ENCODE results near the gene RNF7. TPM values are rescaled to one million over a fixed set of nuclear protein-coding genes. Genes with fewer than 3 reads are reported as not detected.
A peak's percentile ranks its signal among the peaks of the same experiment; 100 is the strongest.
"Not testable (repeated sequence)": the region's sequence is repeated elsewhere in the genome, so short reads cannot be mapped to it uniquely, and the experiment has no call there.

RNF7 gene
- total RNA-seq (2014; rRNA removed; shearing (Covaris generic)), result 117 and 136 TPM in 2 replicates

GRCh38 chr3:141738022-141738890, at the start of gene RNF7:
Gene RNF7, plus strand, starts transcription at chr3:141738298. Its CDS starts 44 bp downstream, at chr3:141738342.
- peak; percentile 97 for DNase-seq (ENCODE audit: low read depth)

GRCh38 chr3:141690431-141691072, 47.5 kb upstream of the RNF7 start:
- DNase-seq (ENCODE audit: low read depth), result no peak

DNA sequence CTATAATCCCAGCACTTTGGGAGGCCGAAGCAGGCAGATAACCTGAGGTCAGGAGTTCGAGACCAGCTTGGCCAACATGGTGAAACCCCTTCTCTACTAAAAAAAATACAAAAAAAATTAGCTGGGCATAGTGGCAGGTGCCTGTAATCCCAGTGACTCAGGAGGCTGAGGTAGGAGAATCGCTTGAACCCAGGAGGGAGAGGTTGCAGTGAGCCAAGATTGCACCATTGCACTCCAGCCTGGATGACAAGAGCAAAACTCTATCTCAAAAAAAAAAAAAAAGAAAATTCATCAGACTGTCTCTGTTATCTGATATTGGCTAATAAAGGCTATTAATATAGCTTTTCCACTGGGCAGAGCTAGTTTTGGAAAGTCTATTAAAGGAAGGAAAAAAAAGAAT, 46.6 kb upstream of the RNF7 start:
- DNase-seq (ENCODE audit: low read depth), result not testable (repeated sequence)

- not testable (repeated sequence) for DNase-seq (ENCODE audit: low read depth)
Measured at GRCh38 chr3:141692973-141693372, 45.1 kb upstream of the RNF7 start.

GRCh38 chr3:141699324-141699723, 38.8 kb upstream of the RNF7 start:
- no peak for DNase-seq (ENCODE audit: low read depth)

GRCh38 chr3:141699897-141700296, 38.2 kb upstream of the RNF7 start:
- no peak for DNase-seq (ENCODE audit: low read depth)

DNA sequence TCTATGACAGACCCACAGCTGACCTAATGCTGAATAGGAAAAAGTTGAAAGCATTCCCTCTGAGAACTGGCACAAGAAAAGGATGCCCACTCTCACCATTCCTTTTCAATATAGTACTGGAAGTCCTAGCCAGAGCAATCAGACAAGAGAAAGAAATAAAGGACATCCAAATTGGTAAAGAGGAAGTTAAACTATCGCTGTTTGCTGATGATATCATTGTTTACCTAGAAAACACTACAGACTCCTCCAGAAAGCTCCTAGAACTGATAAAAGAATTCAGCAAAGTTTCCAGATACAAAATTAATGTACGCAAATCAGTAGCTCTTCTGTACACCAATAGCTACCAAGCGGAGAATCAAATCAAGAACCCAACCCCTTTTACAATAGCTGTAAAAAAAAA, 34.7 kb upstream of the RNF7 start:
- not testable (repeated sequence) for DNase-seq (ENCODE audit: low read depth)

- peak; percentile 98 for DNase-seq (ENCODE audit: low read depth)
Measured at GRCh38 chr3:141707741-141708203, 30.3 kb upstream of the RNF7 start.

DNA sequence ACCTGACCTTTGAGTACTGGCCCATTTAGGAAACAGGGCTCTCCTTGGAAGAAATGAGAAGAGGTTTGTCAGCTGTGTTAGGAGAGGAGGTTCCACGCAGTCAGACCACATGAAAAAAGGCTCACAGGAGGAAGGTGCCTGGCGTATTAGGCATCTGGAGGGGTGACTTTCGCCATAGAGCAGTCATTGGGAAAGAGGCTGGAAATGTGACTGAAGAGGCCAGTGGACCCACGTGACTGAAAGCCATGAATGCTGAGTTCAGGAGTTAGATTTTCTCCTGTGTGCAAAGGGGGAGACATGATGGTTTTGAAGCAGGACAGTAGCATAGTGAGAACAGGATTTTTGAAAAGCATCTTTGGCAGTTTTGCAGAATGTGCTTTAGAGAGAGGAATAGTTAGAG, 29.7 kb upstream of the RNF7 start:
- peak; percentile 34 for DNase-seq (ENCODE audit: low read depth)

DNA sequence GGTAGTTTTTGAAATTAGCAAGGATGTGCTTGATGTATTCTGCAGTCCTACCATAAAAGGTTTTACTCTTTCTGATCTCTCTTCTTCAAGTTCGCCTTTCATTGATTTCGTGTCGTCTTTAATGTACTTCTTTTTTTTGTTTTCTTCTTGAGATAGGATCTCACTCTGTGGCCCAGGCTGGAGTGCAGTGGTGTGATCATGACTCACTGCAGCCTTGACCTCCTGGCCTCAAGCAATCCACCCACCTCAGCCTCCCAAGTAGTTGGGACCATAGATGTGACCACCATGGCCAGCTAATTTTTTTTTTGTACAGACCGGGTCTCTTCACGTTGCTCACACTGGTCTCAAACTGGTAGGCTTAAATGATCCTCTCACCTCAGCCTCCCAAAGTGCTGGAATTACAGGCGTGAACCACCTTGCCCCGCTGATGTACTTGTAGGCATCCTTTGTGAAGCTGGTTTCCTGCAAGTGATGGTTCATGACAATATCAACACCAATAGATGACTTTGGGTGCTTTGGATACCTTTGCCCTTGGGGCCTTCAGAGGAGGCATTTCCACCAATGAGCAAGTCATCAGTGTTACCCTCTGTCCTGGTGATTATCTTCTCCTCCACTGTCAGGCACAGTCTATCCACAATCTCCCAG, 28.9 kb upstream of the RNF7 start:
- DNase-seq (ENCODE audit: low read depth), result peak; percentile 30

- DNase-seq (ENCODE audit: low read depth), result no peak
Measured at GRCh38 chr3:141710121-141710520, 28.0 kb upstream of the RNF7 start.

DNA sequence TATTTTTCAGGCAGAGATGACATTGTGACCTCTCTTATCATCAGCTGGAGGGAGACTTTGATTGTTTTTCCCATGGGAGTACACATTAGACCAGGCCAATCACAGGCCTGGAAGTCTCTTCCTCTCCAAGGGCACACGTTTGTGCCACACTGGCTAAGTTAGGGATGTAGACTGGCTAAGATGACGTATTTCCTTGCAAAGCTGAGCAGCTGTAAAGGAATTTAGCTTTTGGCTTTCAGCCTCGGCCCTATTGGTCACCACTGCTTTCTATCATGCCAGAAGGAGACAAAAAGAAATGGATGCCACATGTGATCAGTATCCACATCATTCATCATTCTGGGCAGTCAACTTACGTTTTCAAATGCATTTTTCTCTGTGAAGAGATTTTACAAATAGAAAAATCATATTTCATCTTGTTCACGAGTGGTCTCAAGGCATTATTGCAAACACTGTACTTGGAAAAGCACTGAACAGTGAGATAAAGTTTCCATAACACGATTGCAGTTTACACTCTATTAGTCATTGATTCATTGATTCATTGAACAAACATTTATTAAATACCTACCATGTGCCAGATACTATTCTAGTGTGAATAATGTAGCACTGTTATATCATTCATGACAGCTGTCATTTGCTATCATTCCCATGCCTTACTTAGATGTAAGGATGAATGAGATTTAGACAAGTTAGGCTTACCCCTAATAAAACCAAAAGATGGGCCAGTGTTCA, 27.0 kb upstream of the RNF7 start:
- peak; percentile 93 for DNase-seq (ENCODE audit: low read depth)

- no peak for DNase-seq (ENCODE audit: low read depth)
Measured at GRCh38 chr3:141714671-141715070, 23.4 kb upstream of the RNF7 start.

DNA sequence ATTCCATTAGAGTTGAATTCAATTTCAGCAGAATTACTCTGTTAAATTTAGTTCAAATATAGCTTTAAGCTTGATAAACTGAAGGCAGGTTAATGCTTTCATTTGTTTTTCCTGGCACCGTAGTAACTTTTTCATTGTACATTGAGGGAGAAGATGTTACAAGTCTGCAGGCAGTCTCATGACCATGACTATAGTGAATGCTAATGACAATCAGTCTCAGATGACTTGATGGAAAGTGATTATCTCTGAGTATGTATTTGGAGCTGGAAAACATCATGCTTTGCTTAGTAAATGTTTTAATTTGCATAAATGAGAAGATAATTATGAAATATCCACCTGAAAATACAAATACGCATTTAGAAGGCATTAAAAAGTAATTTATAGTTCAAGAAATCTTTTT, 16.0 kb upstream of the RNF7 start:
- no peak for DNase-seq (ENCODE audit: low read depth)

GRCh38 chr3:141722648-141723047, 15.4 kb upstream of the RNF7 start:
- no peak for DNase-seq (ENCODE audit: low read depth)

GRCh38 chr3:141723255-141723654, 14.8 kb upstream of the RNF7 start:
- no peak for DNase-seq (ENCODE audit: low read depth)

DNA sequence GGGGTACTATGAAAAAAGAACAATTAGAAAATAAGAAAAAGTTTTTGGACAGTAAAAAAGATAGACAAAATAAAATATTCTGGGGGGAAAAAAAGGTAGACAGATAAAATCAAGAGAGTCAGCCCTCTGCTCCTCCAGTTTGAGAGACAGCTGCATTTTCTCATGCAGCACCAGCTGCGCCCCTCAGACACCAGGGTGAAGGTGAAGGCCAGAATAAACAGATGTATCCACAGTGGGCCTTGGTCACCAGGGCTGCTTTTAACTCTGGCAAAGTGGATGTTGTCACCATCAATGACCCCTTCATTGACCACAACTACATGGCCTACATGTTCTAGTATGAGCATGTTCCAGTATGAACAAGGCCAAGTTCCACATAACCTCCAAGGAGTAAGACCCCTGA, 13.9 kb upstream of the RNF7 start:
- no peak for DNase-seq (ENCODE audit: low read depth)

DNA sequence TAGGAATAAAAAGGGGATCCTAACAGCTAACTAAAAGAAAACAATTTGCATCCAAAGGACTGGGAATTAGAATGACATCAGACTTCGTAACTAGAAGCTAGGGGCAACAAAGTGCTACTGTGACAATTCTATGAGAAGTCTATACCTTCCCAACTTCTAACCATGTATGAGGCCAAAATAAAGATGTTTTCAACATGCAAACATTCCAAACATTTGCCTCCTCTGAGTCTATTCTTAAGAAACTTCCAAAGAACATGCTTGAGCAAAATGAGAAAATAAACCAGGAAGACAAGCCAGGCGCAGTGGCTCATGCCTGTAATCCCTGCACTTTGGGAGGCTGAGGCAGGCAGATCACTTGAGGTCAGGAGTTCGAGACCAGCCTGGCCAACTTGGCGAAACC, 13.1 kb upstream of the RNF7 start:
- no peak for DNase-seq (ENCODE audit: low read depth)

GRCh38 chr3:141726483-141726882, 11.6 kb upstream of the RNF7 start:
- no peak for DNase-seq (ENCODE audit: low read depth)

DNA sequence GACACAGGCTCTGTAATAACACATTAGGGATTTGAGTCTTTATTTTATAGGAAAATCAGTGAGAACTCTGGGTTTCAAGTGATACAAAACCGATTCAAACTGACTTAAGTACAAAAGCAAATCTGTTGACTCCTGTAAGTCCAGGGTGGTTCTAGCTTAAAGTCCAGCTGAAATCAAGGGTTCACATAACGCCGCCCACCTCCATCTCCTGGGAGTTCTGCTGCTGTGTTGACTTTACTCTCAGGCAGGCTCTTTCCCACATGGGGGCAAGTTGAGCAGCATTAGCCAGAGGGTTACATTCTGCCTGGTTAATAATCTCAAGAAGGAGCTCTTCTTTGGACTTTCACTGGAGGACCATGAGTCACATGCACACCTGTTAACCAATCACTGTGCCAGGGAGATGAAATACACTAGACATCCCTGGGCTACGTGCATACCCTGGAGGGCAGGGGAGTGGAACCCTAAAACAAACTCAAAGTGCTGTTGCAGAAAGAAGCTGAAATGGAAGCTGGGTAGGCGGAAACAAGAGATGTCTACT, 9.7 kb upstream of the RNF7 start:
- no peak for DNase-seq (ENCODE audit: low read depth)

DNA sequence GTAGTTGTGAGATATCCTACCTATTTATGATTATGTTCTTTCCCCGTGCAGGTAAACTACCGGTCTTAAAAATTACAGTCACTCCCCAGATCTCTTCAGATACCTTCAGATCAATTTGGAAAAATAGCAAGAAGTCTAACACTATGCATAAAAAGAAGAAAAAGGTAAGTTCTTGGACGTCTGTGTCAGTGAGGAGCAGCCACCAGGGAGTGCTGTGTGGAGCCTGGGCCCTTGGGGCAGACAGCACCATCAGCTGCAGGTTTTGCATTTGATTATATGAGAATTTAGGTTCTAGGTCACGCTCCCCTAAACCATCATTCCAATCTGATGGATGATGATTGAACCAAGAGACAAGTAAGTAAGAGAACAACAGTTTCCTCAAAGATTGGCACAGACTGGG, 8.9 kb upstream of the RNF7 start:
- no peak for DNase-seq (ENCODE audit: low read depth)

- DNase-seq (ENCODE audit: low read depth), result peak; percentile 46
Measured at GRCh38 chr3:141735176-141735575, 2.9 kb upstream of the RNF7 start.
